Measurements from ENCODE around the gene MAN1C1.

The MAN1C1 gene

GRCh38 chr1:25705699-25706098 is 89.1 kb downstream of the MAN1C1 start:
- TF ChIP-seq CEBPB (IDR thresholded peaks at IDR 0.05) (no peak), ZBTB7A (IDR thresholded peaks at IDR 0.05; ENCODE audit: low read depth) (no peak), TCF12 (IDR thresholded peaks at IDR 0.05; ENCODE audit: low read depth) (no peak), USF1 (IDR thresholded peaks at IDR 0.05) (no peak), NFIC (IDR thresholded peaks at IDR 0.05) (no peak), EGR1 (IDR thresholded peaks at IDR 0.05) (no peak), RAD21 (IDR thresholded peaks at IDR 0.05; ENCODE audit: low read depth) (no peak), FOXM1 (IDR thresholded peaks at IDR 0.05; ENCODE audit: borderline replicate concordance, low read depth) (no peak), YY1 (IDR thresholded peaks at IDR 0.05; ENCODE audit: low read depth) (no peak), TEAD4 (IDR thresholded peaks at IDR 0.05) (no peak)
- TF ChIP-seq, protein P1, sequence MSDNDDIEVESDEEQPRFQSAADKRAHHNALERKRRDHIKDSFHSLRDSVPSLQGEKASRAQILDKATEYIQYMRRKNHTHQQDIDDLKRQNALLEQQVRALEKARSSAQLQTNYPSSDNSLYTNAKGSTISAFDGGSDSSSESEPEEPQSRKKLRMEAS (IDR thresholded peaks at IDR 0.05), result no peak
- TF ChIP-seq, protein P2, sequence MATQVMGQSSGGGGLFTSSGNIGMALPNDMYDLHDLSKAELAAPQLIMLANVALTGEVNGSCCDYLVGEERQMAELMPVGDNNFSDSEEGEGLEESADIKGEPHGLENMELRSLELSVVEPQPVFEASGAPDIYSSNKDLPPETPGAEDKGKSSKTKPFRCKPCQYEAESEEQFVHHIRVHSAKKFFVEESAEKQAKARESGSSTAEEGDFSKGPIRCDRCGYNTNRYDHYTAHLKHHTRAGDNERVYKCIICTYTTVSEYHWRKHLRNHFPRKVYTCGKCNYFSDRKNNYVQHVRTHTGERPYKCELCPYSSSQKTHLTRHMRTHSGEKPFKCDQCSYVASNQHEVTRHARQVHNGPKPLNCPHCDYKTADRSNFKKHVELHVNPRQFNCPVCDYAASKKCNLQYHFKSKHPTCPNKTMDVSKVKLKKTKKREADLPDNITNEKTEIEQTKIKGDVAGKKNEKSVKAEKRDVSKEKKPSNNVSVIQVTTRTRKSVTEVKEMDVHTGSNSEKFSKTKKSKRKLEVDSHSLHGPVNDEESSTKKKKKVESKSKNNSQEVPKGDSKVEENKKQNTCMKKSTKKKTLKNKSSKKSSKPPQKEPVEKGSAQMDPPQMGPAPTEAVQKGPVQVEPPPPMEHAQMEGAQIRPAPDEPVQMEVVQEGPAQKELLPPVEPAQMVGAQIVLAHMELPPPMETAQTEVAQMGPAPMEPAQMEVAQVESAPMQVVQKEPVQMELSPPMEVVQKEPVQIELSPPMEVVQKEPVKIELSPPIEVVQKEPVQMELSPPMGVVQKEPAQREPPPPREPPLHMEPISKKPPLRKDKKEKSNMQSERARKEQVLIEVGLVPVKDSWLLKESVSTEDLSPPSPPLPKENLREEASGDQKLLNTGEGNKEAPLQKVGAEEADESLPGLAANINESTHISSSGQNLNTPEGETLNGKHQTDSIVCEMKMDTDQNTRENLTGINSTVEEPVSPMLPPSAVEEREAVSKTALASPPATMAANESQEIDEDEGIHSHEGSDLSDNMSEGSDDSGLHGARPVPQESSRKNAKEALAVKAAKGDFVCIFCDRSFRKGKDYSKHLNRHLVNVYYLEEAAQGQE (IDR thresholded peaks at IDR 0.05; ENCODE audit: low read depth), result no peak

DNA sequence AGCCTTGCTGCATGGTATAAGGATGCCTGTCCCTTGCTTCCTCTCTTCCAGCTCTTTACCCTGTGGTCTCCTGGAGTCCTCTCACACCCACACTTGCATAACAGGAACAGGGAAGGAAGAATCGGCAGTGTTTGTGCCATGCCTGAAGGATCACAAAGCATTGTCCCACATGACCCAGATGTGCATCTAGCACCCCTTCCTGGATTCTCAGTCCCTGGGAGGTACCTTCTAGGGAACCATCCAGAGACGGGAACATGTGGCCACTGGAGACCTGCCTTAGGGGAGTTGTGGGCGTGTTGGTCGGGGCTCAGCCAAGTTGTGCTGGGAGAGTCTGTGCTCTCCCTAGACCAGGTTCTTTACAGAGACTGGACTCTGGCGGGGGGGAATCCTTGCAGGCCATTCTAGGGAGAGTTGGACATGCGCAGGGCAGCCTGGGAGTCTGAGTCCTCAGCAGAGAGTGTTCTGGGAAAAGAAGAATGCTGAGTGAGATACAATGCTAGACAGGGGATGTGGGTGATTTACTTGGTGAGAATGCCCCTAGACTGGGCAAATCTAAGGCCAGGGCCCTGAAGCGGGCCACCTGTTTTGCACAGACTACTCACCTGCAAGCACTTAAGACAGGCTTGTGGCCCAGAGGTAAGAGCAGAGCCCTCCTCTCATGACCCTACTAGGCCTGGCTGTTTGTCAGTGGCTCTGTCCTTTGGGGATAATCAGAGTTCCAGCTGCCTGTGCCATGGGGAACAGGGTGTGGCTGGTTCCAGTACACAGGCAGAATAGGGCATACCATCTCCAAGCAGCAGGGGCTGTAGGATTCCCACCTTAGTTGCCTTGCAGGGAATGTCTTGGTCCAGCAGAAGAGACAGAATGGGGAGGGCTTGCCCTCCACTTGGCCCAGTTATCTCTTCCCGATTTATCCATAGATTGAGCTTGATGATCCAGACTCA is 89.8 kb downstream of the MAN1C1 start:
- TF ChIP-seq EP300 (IDR thresholded peaks at IDR 0.05; ENCODE audit: borderline replicate concordance), result no peak
- no peak for TF ChIP-seq TEAD4 (IDR thresholded peaks at IDR 0.05)
- no peak for TF ChIP-seq CREB1 (IDR thresholded peaks at IDR 0.05; ENCODE audit: low read depth)
- no peak for TF ChIP-seq USF1 (IDR thresholded peaks at IDR 0.05)
- TF ChIP-seq YY1 (IDR thresholded peaks at IDR 0.05; ENCODE audit: low read depth), result no peak
- TF ChIP-seq CEBPB (IDR thresholded peaks at IDR 0.05), result no peak
- no peak for TF ChIP-seq EGR1 (IDR thresholded peaks at IDR 0.05)
- no peak for TF ChIP-seq TCF12 (IDR thresholded peaks at IDR 0.05; ENCODE audit: low read depth)
- TF ChIP-seq NFIC (IDR thresholded peaks at IDR 0.05), result no peak
- TF ChIP-seq, protein P2 (IDR thresholded peaks at IDR 0.05; ENCODE audit: low read depth), result no peak
- no peak for TF ChIP-seq ZBTB7A (IDR thresholded peaks at IDR 0.05; ENCODE audit: low read depth)
- TF ChIP-seq TAF1 (IDR thresholded peaks at IDR 0.05; ENCODE audit: low read depth), result no peak

DNA sequence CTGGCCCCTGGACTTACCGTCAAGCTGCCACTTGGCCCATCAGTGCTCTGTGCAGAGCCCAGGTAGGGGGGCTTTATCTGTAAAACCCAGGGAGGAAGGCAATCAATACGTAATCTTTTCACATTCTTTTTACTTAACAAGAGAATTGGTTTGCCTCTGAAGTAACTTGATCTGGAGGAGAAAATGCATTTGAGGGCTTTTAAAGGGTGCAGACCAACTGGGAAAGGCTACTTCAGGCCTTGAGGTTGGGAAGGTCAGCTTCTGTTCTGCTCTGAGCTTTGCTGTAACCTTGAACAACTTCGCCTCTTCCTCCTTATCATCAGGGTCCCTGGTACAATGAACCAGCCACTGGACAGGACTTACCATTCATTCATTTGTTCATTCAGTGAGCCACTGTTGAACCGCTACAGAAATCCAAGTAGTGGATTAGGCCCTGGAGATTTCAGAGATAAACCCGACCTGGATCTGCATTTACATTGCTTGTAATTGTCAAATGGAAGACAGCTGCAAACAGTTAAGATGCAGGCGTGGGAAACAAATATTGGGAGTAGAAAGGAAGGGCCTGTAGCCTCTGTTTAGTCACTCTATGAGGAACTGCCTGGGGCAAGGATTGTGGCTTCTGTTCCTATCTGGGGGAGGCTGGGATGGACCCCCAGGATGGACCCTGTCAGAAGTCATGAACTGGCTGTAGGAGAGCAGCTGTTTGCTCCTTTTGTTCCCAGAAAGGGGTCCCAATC is 90.9 kb downstream of the MAN1C1 start:
- TF ChIP-seq FOXM1 (IDR thresholded peaks at IDR 0.05; ENCODE audit: borderline replicate concordance, low read depth) (no peak), CEBPB (IDR thresholded peaks at IDR 0.05) (no peak), TAF1 (IDR thresholded peaks at IDR 0.05; ENCODE audit: low read depth) (no peak), ZBTB7A (IDR thresholded peaks at IDR 0.05; ENCODE audit: low read depth) (no peak), TEAD4 (IDR thresholded peaks at IDR 0.05) (no peak), CREB1 (IDR thresholded peaks at IDR 0.05; ENCODE audit: low read depth) (no peak), EP300 (IDR thresholded peaks at IDR 0.05; ENCODE audit: borderline replicate concordance) (no peak), NFIC (IDR thresholded peaks at IDR 0.05) (no peak), USF1 (IDR thresholded peaks at IDR 0.05) (no peak), EGR1 (IDR thresholded peaks at IDR 0.05) (no peak), TCF12 (IDR thresholded peaks at IDR 0.05; ENCODE audit: low read depth) (no peak), YY1 (IDR thresholded peaks at IDR 0.05; ENCODE audit: low read depth) (no peak), RAD21 (IDR thresholded peaks at IDR 0.05; ENCODE audit: low read depth) (no peak)
- TF ChIP-seq, protein P1 (IDR thresholded peaks at IDR 0.05), result no peak
- TF ChIP-seq, protein P2 (IDR thresholded peaks at IDR 0.05; ENCODE audit: low read depth), result no peak
